Adrenal gland (tissue), 12 donors: Measurements from ENCODE around the gene PLEKHA6. TPM values are rescaled to one million over a fixed set of nuclear protein-coding genes. Genes with fewer than 3 reads are reported as not detected.

ENCODE experiments used
- DNase-seq, 7 donors: peaks; one replicate each; pipeline ENCODE4 v3.0.0-alpha.2; 2019 to 2020
- H3K27ac ChIP-seq, 5 donors: fragments of 200-600 bp; sonication (generic) in 4 of 5; 1 replicate in 3 of 5; 2 replicates in 2 of 5; pipeline versions ENCODE4 v1.5.1 to v1.8.0; 2016 to 2020; ENCODE audit warnings: mild to moderate bottlenecking in 1 of 5
- H3K27me3 ChIP-seq: fragments of 200-600 bp; 2 replicates; pipeline ENCODE4 v1.8.0; 2021
- H3K36me3 ChIP-seq, 2 donors: fragments of 200-600 bp; replicated peaks in 1 of 2; 1 replicate in 1 of 2; 2 replicates in 1 of 2; pipeline versions ENCODE4 v1.5.1 to v1.8.0; 2018 to 2022
- H3K4me1 ChIP-seq, 2 donors: fragments of 200-600 bp; replicated peaks in 1 of 2; 1 replicate in 1 of 2; 2 replicates in 1 of 2; pipeline versions ENCODE4 v1.5.1 to v1.8.0; 2018 to 2021
- H3K4me3 ChIP-seq, 4 donors: fragments of 200-600 bp; sonication (generic) in 3 of 4; one replicate each; pipeline ENCODE4 v1.5.1; 2016 to 2018
- H3K9me3 ChIP-seq, 3 donors: fragments of 200-600 bp; sonication (generic) in 1 of 3; replicated peaks in 1 of 3; 1 replicate in 2 of 3; 2 replicates in 1 of 3; pipeline versions ENCODE4 v1.5.1 to v1.8.0; 2016 to 2021
- CTCF ChIP-seq, 6 experiments: fragments of 450-650 bp in 4 of 6; fragments of 200-600 bp in 2 of 6; sonication (generic) in 1 of 6; IDR thresholded peaks; 1 replicate in 5 of 6; 2 replicates in 1 of 6; pipeline versions ENCODE4 v1.5.1 to v1.8.0; 2016 to 2021; ENCODE audit warnings: antibody characterized with exemption in 6 of 6, mild to moderate bottlenecking in 2 of 6, moderate library complexity in 1 of 6
- POLR2A ChIP-seq, 2 donors: fragments of 450-650 bp; IDR thresholded peaks; one replicate each; pipeline ENCODE4 v1.6.1; 2017; ENCODE audit warnings: antibody characterized with exemption in 2 of 2, mild to moderate bottlenecking in 2 of 2, moderate library complexity in 1 of 2
- WGBS, 4 donors: extraction: QIAGEN DNeasy Blood & Tissue Kit in 2 of 4; methylation state at CpG; one replicate each; pipeline versions ENCODE4 v1.1.5 to v1.1.7; 2013 to 2017; 5-methylcytosine and 5-hydroxymethylcytosine counted together
- intact Hi-C, 2 donors: fragments of 100-400 bp; cut with DNase I; formaldehyde crosslinking; loops; one replicate each; pipeline versions ENCODE4 v1.14.1 to v1.15.0; 2022 to 2023
- polyA plus RNA-seq, 3 donors: library from polyadenylated mRNA; stranded (reverse); fragments of 200-250 nt in 2 of 3; fragments of 350-450 nt in 1 of 3; fragmentation: Illumina TruSeq in 1 of 3; extraction: RNeasy Lipid Tissue Mini Kit (QIAGEN cat#74804) in 1 of 3; gene quantifications; one replicate each; pipeline ENCODE4 v1.2.3, GENCODE V29; 2013 to 2014
- total RNA-seq, 9 donors: library from RNA; depleted of rRNA in 4 of 9; stranded (reverse); fragments of >200 nt in 4 of 9; fragments of 120-200 nt in 1 of 9; fragmentation: NEBNext Ultra II Directional in 1 of 9; extraction: Animal tissue kit (Norgen Biotek cat#: 25700) in 1 of 9; gene quantifications; one replicate each; pipeline versions ENCODE4 v1.1.0 to v1.2.4, GENCODE V29; 2013 to 2023
- donor health status: healthy with polysubstance abuse.
- donor health status: Bipolar disorder and iron deficiency.
- donor health status: DM: yes; HTN: yes; CAD: no.
- donor health status: DM: no; HTN: no; CAD: no.
- donor health status: DM: no; HTN: no; CAD: no.
- donor health status: DM: yes; HTN: yes; CAD: no.

Gene PLEKHA6
- total and polyA plus RNA-seq, 12 donors = 2.2 to 13.8 (median 5.1) TPM

- Histone ChIP-seq H3K27ac (no peak overlapping the region), H3K36me3 (no peaks in the 10 kb centered on the region), H3K27me3 (no peaks in the 10 kb centered on the region), H3K4me1 (peaks cover 0 to 21% of the 10 kb centered on the region in 2 donors), H3K9me3 (no peaks in the 10 kb centered on the region), H3K4me3 (no peak overlapping the region)
- TF ChIP-seq POLR2A (IDR thresholded peaks at IDR 0.05) (no peak), CTCF (IDR thresholded peaks at IDR 0.05) (no peak)
- WGBS, 4 donors = 18 to 62% (median 41%) methylated on average over 2 of the region's 2 CpGs
- intact Hi-C loops = loop anchor here in 1 of 2 donors (5.0 kb wide), 1 partner anchor 42 kb away; no protein-coding TSS in a partner anchor
- DNase-seq = peak in 3 of 7 donors; percentile 35 to 56 (median 35)
These were observed 35.8 kb downstream of the PLEKHA6 start for GRCh38 chr1:204323887-204324286.

- Histone ChIP-seq H3K36me3 (no peaks in the 10 kb centered on the region), H3K27ac (peak overlapping the region in 2 of 5 donors; percentile 26 to 59), H3K4me3 (no peak overlapping the region), H3K9me3 (no peaks in the 10 kb centered on the region), H3K27me3 (no peaks in the 10 kb centered on the region), H3K4me1 (peaks cover 0 to 17% of the 10 kb centered on the region in 2 donors)
- DNase-seq = no peak
- intact Hi-C loops = loop anchor here in 1 of 2 donors (5.0 kb wide), 1 partner anchor 40 kb away; no protein-coding TSS in a partner anchor
- 71 to 84% (median 78%) methylated on average over 7 to 8 of the region's 8 CpGs for WGBS, 4 donors
- TF ChIP-seq POLR2A (IDR thresholded peaks at IDR 0.05) = no peak
- no peak for TF ChIP-seq CTCF (IDR thresholded peaks at IDR 0.05)
These were observed 37.3 kb downstream of the PLEKHA6 start for GRCh38 chr1:204322339-204322868.

GRCh38 chr1:204321665-204322064 is 38.1 kb downstream of the PLEKHA6 start:
- no peak for TF ChIP-seq POLR2A (IDR thresholded peaks at IDR 0.05)
- no peak for TF ChIP-seq CTCF (IDR thresholded peaks at IDR 0.05)
- H3K36me3 ChIP-seq = no peaks in the 10 kb centered on the region
- peak in 1 of 7 donors; percentile 34 for DNase-seq
- intact Hi-C loops = loop anchor here in 1 of 2 donors (5.0 kb wide), 1 partner anchor 39 kb away; no protein-coding TSS in a partner anchor
- peaks cover 0 to 10% of the 10 kb centered on the region in 2 donors for H3K4me1 ChIP-seq
- no peaks in the 10 kb centered on the region for H3K27me3 ChIP-seq
- peak overlapping the region in 2 of 5 donors; percentile 26 to 59 for H3K27ac ChIP-seq
- H3K4me3 ChIP-seq = no peak overlapping the region
- WGBS, 4 donors = 21 to 53% (median 48%) methylated on average over 2 of the region's 2 CpGs
- no peaks in the 10 kb centered on the region for H3K9me3 ChIP-seq

- no peaks in the 10 kb centered on the region for H3K9me3 ChIP-seq
- DNase-seq = no peak
- intact Hi-C loops = loop anchor here in 1 of 2 donors (5.0 kb wide), 1 partner anchor 39 kb away; no protein-coding TSS in a partner anchor
- WGBS, 4 donors = 93 to 100% (median 98%) methylated on average over 2 of the region's 2 CpGs
- no peak overlapping the region for H3K4me3 ChIP-seq
- TF ChIP-seq POLR2A (IDR thresholded peaks at IDR 0.05) (no peak), CTCF (IDR thresholded peaks at IDR 0.05) (no peak)
- H3K36me3 ChIP-seq = no peaks in the 10 kb centered on the region
- no peak overlapping the region for H3K27ac ChIP-seq
- no peaks in the 10 kb centered on the region for H3K27me3 ChIP-seq
- peaks cover 0 to 10% of the 10 kb centered on the region in 2 donors for H3K4me1 ChIP-seq
These were observed 38.7 kb downstream of the PLEKHA6 start for GRCh38 chr1:204321051-204321450.
